ENCODE results near the gene FCER1G.

The FCER1G gene

GRCh38 chr1:161226759-161227158, 11.7 kb downstream of the FCER1G start:
- no peak for DNase-seq (ENCODE audit: low read depth)
- peak overlapping the region; percentile 88 for H3K4me3 ChIP-seq (ENCODE audit: low read depth, low read length)
- no peak for TF ChIP-seq CTCF (IDR thresholded peaks at IDR 0.05; ENCODE audit: low read depth, low read length, missing control alignments)
- in situ Hi-C loops (cut with HindIII; ENCODE audit: low sequenced_read_pairs): no loop called here

DNA sequence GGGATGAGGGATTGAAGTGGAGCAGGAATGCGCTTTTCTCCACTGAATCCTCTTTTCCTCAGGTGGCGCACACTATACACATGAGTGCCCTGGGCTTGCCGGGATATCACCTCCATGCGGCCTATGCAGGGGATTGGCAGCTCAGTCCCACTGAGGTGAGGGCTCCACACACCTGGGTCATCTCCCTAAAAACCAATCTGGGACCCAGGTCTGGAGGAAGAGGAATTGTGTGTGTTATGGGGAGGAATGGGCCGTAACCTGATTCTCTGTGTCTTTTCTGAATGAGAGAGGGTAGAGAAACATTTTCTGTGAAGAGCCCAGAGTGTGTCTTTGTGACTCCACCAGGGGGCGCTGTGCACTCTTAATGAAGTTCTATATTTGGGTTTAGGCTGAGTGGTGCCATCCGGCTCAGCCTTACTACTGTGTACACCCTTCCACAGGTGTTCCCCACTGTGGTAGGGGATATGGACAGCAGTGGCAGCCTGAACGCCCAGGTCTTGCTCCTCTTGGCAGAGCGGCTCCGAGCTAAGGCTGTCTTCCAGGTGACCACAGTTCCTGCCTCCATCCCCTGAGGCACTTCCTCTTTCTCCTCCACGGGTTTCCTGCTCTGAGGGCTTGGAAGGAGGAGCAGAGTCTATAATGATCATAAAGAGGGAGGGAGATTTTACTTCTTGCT, 12.2 kb downstream of the FCER1G start:
- H3K4me3 ChIP-seq (ENCODE audit: low read depth, low read length): peak overlapping the region; percentile 88
- in situ Hi-C loops (cut with HindIII; ENCODE audit: low sequenced_read_pairs): no loop called here
- DNase-seq (ENCODE audit: low read depth): peak; percentile 50
- TF ChIP-seq CTCF (IDR thresholded peaks at IDR 0.05; ENCODE audit: low read depth, low read length, missing control alignments): peak; percentile 76

- DNase-seq (ENCODE audit: low read depth): no peak
- in situ Hi-C loops (cut with HindIII; ENCODE audit: low sequenced_read_pairs): no loop called here
- no peak for TF ChIP-seq CTCF (IDR thresholded peaks at IDR 0.05; ENCODE audit: low read depth, low read length, missing control alignments)
- H3K4me3 ChIP-seq (ENCODE audit: low read depth, low read length): no peak overlapping the region
Observed at GRCh38 chr1:161228032-161228431, 12.9 kb downstream of the FCER1G start.

- H3K4me3 ChIP-seq (ENCODE audit: low read depth, low read length): no peak overlapping the region
- peak; percentile 10 for TF ChIP-seq CTCF (IDR thresholded peaks at IDR 0.05; ENCODE audit: low read depth, low read length, missing control alignments)
- in situ Hi-C loops (cut with HindIII; ENCODE audit: low sequenced_read_pairs): no loop called here
- DNase-seq (ENCODE audit: low read depth): no peak
Observed at GRCh38 chr1:161229896-161230295, 14.8 kb downstream of the FCER1G start.

- TF ChIP-seq CTCF (IDR thresholded peaks at IDR 0.05; ENCODE audit: low read depth, low read length, missing control alignments): no peak
- in situ Hi-C loops (cut with HindIII; ENCODE audit: low sequenced_read_pairs): no loop called here
- DNase-seq (ENCODE audit: low read depth): no peak
- H3K4me3 ChIP-seq (ENCODE audit: low read depth, low read length): no peak overlapping the region
Observed at GRCh38 chr1:161230762-161231161, 15.7 kb downstream of the FCER1G start.

DNA sequence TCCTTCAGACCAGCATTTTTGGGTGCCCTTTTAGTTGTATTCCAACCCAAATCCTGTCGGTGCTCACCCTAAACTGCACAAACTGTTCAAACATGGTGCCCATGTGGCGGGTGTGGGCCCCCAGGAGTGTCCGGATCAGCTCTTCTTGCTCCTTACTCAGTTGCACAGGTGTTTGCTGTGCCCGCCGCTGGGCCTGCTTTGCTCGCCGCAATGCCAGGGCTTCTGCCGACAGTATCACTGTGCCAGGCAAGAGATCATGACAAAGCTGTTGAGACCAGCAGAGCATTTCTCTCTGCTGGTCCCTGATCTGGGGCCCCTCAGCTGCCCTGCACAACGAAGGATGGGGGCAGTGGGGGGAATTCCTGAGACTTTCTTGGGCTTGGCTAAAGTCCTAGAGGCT, 18.0 kb downstream of the FCER1G start:
- TF ChIP-seq CTCF (IDR thresholded peaks at IDR 0.05; ENCODE audit: low read depth, low read length, missing control alignments): no peak
- in situ Hi-C loops (cut with HindIII; ENCODE audit: low sequenced_read_pairs): no loop called here
- H3K4me3 ChIP-seq (ENCODE audit: low read depth, low read length): no peak overlapping the region
- no peak for DNase-seq (ENCODE audit: low read depth)

All from astrocyte of the cerebellum (primary cell).